ENCODE results near the gene NALCN. TPM values are rescaled to one million over a fixed set of nuclear protein-coding genes. Genes with fewer than 3 reads are reported as not detected.

The NALCN gene
- total and polyA plus RNA-seq, 4 donors = 0.11 to 0.64 (median 0.37) TPM

- H3K9me3 ChIP-seq (ENCODE audit: control insufficient read depth in 4 of 4, insufficient read depth in 3 of 4, low read length in 3 of 4) = no peaks in the 10 kb centered on the region
- H3K27ac ChIP-seq (ENCODE audit: low read depth in 1 of 2, low read length in 1 of 2) = no peak overlapping the region
- no peak overlapping the region for H3K9ac ChIP-seq (ENCODE audit: insufficient read depth in 1 of 2, low read length in 2 of 2)
- ATAC-seq (ENCODE audit: insufficient read depth, low FRiP score) = no peak
- no peaks in the 10 kb centered on the region for H3K27me3 ChIP-seq (ENCODE audit: control insufficient read depth in 3 of 3, insufficient read depth in 3 of 3, low read length in 2 of 3)
- 77 to 86% methylated on average over 5 of the region's 5 CpGs for WGBS, 2 donors
- H3K4me1 ChIP-seq (ENCODE audit: control insufficient read depth in 5 of 5, insufficient read depth in 5 of 5, low read length in 5 of 5) = peaks cover 0 to 3% (median 0%) of the 10 kb centered on the region in 5 donors
- no peak for DNase-seq
- H3K36me3 ChIP-seq (ENCODE audit: control insufficient read depth in 4 of 4, insufficient read depth in 4 of 4, low read length in 4 of 4) = no peaks in the 10 kb centered on the region
- H3K4me3 ChIP-seq = no peak overlapping the region
- no peak for TF ChIP-seq CTCF (IDR thresholded peaks at IDR 0.05; ENCODE audit: control extremely low read depth, extremely low read depth)
Measured at GRCh38 chr13:101332583-101332982, 83.7 kb downstream of the NALCN start.

DNA sequence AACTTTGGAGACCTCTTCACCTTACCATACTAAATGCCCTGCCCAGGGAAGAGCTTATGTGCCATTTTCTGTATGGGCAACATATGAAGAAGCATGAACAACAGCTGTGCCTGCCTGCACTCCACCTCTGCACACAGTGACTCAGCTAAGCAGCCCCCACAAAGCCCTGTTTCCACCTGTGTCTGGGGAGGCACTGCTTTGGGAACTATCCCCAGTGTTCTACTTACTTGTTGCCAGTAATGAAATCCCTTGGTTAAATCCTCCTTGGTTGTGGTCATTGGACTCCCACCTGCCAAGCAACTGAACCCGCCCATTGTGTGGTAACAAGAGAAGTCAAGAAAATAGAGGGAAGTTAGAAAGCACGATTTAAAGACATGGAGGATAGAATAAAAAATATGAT, 84.6 kb downstream of the NALCN start:
- Histone ChIP-seq H3K27ac (ENCODE audit: low read depth in 1 of 2, low read length in 1 of 2) (no peak overlapping the region), H3K36me3 (ENCODE audit: control insufficient read depth in 4 of 4, insufficient read depth in 4 of 4, low read length in 4 of 4) (no peaks in the 10 kb centered on the region), H3K9ac (ENCODE audit: insufficient read depth in 1 of 2, low read length in 2 of 2) (no peak overlapping the region), H3K27me3 (ENCODE audit: control insufficient read depth in 3 of 3, insufficient read depth in 3 of 3, low read length in 2 of 3) (no peaks in the 10 kb centered on the region), H3K4me1 (ENCODE audit: control insufficient read depth in 5 of 5, insufficient read depth in 5 of 5, low read length in 5 of 5) (peaks cover 0 to 3% (median 0%) of the 10 kb centered on the region in 5 donors), H3K9me3 (ENCODE audit: control insufficient read depth in 4 of 4, insufficient read depth in 3 of 4, low read length in 3 of 4) (no peaks in the 10 kb centered on the region), H3K4me3 (no peak overlapping the region)
- DNase-seq (no peak), ATAC-seq (ENCODE audit: insufficient read depth, low FRiP score) (no peak)
- TF ChIP-seq CTCF (IDR thresholded peaks at IDR 0.05; ENCODE audit: control extremely low read depth, extremely low read depth) = no peak
- WGBS, 2 donors = 82% methylated on average over 2 of the region's 2 CpGs

DNA sequence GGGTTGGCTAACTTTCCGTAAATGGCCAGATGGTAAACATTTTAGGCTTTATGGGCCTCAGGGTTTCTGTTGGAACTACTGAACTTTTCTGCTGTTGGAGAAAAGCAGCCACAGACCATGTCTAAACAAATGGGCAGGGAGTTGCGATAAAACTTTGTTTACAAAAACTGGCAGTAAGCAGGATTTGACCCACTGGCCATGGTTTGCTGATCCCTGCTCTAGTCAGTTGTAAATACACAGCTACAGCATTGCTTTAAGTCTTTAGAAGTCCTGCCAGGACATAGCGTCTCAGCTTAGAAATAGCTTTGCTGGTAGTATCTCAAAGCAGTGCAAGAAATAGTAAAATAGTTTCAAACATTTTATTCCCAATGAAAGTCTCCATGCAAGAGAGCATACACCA, 88.4 kb downstream of the NALCN start:
- Histone ChIP-seq H3K27me3 (ENCODE audit: control insufficient read depth in 3 of 3, insufficient read depth in 3 of 3, low read length in 2 of 3) (no peaks in the 10 kb centered on the region), H3K27ac (ENCODE audit: low read depth in 1 of 2, low read length in 1 of 2) (no peak overlapping the region), H3K4me3 (no peak overlapping the region), H3K4me1 (ENCODE audit: control insufficient read depth in 5 of 5, insufficient read depth in 5 of 5, low read length in 5 of 5) (peaks cover 0 to 3% (median 0%) of the 10 kb centered on the region in 5 donors), H3K9me3 (ENCODE audit: control insufficient read depth in 4 of 4, insufficient read depth in 3 of 4, low read length in 3 of 4) (no peaks in the 10 kb centered on the region), H3K9ac (ENCODE audit: insufficient read depth in 1 of 2, low read length in 2 of 2) (no peak overlapping the region), H3K36me3 (ENCODE audit: control insufficient read depth in 4 of 4, insufficient read depth in 4 of 4, low read length in 4 of 4) (no peaks in the 10 kb centered on the region)
- WGBS, 2 donors = 41 to 70% methylated on average over 3 of the region's 3 CpGs
- TF ChIP-seq CTCF (IDR thresholded peaks at IDR 0.05; ENCODE audit: control extremely low read depth, extremely low read depth) = no peak
- DNase-seq = peak; percentile 47 to 80 (median 69)
- no peak for ATAC-seq (ENCODE audit: insufficient read depth, low FRiP score)

DNA sequence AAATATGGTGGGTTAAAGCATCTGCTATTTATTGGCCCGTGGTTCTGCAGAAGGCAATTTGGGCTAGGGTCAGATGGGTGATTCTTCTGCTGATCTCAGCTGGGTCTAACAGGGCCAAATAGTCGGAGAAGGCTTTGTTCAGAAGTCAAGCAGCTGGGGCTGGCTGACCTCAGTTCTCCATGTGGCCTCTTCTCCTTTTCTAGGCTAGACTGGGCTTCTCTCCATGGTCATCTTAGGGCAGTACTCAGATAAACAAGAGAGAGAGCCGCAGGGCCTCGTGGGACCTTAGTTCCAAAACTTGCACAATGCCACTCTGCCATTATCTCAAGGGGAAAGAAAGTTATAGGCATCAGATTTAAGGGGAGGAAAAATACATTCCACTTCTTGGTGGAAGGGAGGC, 89.6 kb downstream of the NALCN start:
- Histone ChIP-seq H3K36me3 (ENCODE audit: control insufficient read depth in 4 of 4, insufficient read depth in 4 of 4, low read length in 4 of 4) (no peaks in the 10 kb centered on the region), H3K27me3 (ENCODE audit: control insufficient read depth in 3 of 3, insufficient read depth in 3 of 3, low read length in 2 of 3) (no peaks in the 10 kb centered on the region), H3K9me3 (ENCODE audit: control insufficient read depth in 4 of 4, insufficient read depth in 3 of 4, low read length in 3 of 4) (no peaks in the 10 kb centered on the region), H3K9ac (ENCODE audit: insufficient read depth in 1 of 2, low read length in 2 of 2) (no peak overlapping the region), H3K4me1 (ENCODE audit: control insufficient read depth in 5 of 5, insufficient read depth in 5 of 5, low read length in 5 of 5) (peaks cover 0 to 3% (median 0%) of the 10 kb centered on the region in 5 donors), H3K27ac (ENCODE audit: low read depth in 1 of 2, low read length in 1 of 2) (no peak overlapping the region), H3K4me3 (no peak overlapping the region)
- 66 to 77% methylated on average over 4 of the region's 4 CpGs for WGBS, 2 donors
- no peak for TF ChIP-seq CTCF (IDR thresholded peaks at IDR 0.05; ENCODE audit: control extremely low read depth, extremely low read depth)
- ATAC-seq (ENCODE audit: insufficient read depth, low FRiP score) (no peak), DNase-seq (no peak)

Measured in lung (tissue), 12 donors.